Measurements from ENCODE around the gene EMB.
"Not testable (repeated sequence)": the region's sequence is repeated elsewhere in the genome, so short reads cannot be mapped to it uniquely, and the experiment has no call there.

- not testable (repeated sequence) for TF ChIP-seq ELF4 (CRISPR knock-in tag; IDR thresholded peaks at IDR 0.05; ENCODE audit: low read depth); CTCF (IDR thresholded peaks at IDR 0.05); NR2C2 (CRISPR knock-in tag; IDR thresholded peaks at IDR 0.05); ZNF396 (CRISPR knock-in tag; IDR thresholded peaks at IDR 0.05; ENCODE audit: borderline replicate concordance)
Measured at GRCh38 chr5:50421184-50421950, 19.7 kb downstream of the EMB start.

All from WTC11 (cell line).